Testis (tissue), 2 donors: ENCODE measurements around the gene CACNA2D1.

Experiments used
- CTCF ChIP-seq, 3 experiments: fragments of 450-650 bp in 2 of 3; fragments of 200-600 bp in 1 of 3; sonication (generic) in 1 of 3; IDR thresholded peaks; one replicate each; pipeline ENCODE4 v1.5.1; 2016 to 2019; ENCODE audit warnings: antibody characterized with exemption in 3 of 3, mild to moderate bottlenecking in 2 of 3, moderate library complexity in 1 of 3
- POLR2A ChIP-seq: fragments of 450-650 bp; IDR thresholded peaks from one replicate; pipeline ENCODE4 v1.6.1; 2017; ENCODE audit warnings: antibody characterized with exemption, mild to moderate bottlenecking, moderate library complexity

DNA sequence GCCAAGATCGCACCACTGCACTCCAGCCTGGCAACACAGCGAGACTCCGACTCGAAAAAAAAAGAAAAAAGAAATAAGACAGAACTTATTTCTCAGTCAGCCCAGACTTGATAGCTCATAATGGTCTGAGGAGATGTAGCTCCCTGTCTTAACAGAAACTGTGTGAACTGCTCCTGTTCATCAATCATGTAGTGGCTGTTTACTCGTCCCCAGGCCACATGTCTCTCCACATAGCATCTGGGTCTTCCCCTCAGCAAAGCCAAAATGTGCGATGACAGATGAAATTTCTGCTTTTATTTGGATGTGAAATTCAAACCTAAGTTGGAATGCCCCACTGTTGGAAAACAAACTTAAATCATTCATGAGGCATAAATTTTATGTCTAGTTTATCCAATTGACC lies 219.0 kb downstream of the CACNA2D1 start:
- TF ChIP-seq CTCF (IDR thresholded peaks at IDR 0.05) (no peak), POLR2A (no peak)
